Measurements from ENCODE around the gene GPR78.

DNA sequence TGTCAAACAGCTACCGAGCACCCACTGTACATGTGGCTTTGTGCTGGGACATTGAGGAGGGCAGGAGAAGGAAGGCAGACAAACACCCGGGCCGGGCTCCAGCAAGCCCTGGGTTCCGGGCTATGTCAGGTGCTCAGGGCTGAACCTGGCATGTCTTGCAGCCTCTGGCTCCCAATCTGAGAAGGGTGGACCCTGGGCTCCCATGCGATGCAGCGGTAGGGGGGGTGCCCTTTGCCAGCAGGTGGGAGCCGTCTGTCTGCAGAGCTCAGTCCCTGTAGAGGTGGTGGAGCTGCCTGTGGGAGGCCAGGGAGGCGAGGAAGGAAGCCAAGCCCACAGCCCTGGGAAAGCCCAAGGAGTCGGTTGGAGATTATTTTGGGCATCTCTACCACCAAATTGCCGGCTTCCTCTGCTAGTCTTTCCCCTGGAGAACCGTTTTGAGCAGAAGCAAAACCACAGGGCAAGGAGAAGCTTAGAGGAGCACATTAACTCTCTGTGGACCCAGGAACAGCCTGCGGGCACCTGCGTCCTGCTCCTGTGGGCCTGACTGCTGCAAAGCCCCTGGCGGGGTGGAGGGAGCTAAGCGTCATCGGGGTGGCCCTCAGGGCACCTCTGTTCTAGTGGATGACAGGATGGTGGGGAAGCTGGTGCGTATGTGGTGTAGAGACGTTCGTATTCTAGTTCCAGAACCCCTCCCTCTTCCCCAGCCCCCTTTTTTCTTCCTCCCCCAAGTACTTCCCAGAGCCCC, 22.7 kb downstream of the GPR78 start:
- TF ChIP-seq, protein P1, sequence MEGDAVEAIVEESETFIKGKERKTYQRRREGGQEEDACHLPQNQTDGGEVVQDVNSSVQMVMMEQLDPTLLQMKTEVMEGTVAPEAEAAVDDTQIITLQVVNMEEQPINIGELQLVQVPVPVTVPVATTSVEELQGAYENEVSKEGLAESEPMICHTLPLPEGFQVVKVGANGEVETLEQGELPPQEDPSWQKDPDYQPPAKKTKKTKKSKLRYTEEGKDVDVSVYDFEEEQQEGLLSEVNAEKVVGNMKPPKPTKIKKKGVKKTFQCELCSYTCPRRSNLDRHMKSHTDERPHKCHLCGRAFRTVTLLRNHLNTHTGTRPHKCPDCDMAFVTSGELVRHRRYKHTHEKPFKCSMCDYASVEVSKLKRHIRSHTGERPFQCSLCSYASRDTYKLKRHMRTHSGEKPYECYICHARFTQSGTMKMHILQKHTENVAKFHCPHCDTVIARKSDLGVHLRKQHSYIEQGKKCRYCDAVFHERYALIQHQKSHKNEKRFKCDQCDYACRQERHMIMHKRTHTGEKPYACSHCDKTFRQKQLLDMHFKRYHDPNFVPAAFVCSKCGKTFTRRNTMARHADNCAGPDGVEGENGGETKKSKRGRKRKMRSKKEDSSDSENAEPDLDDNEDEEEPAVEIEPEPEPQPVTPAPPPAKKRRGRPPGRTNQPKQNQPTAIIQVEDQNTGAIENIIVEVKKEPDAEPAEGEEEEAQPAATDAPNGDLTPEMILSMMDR (IDR thresholded peaks at IDR 0.05; ENCODE audit: low read depth, low read length) = no peak
- no peak for TF ChIP-seq EZH2phosphoT487 (IDR thresholded peaks at IDR 0.05; ENCODE audit: low read depth)
